ENCODE results near the gene MAP3K4.

Gene MAP3K4

GRCh38 chr6:161001421-161001820 lies 9.9 kb downstream of the MAP3K4 start:
- no peak for DNase-seq

DNA sequence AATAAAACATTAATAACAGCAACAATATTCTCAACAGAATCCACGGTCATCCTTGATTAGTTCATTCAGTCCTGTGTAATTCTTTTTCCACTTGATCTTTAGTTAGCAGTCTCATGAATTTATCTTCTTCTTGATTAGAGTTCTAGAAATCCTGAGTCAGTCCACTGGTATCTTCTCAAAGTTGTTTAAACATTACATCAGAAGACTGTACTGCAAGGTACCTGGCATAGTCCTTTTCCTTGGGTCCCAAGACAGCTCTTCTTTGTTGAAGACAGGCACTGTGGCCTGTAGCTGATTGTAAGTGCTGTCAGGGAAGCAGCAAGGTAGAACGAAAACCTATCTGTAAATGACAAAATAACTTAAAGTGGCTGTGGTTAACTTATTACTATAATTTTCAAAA lies 11.8 kb downstream of the MAP3K4 start:
- no peak for DNase-seq

GRCh38 chr6:161008245-161008644 lies 16.7 kb downstream of the MAP3K4 start:
- DNase-seq: no peak

DNA sequence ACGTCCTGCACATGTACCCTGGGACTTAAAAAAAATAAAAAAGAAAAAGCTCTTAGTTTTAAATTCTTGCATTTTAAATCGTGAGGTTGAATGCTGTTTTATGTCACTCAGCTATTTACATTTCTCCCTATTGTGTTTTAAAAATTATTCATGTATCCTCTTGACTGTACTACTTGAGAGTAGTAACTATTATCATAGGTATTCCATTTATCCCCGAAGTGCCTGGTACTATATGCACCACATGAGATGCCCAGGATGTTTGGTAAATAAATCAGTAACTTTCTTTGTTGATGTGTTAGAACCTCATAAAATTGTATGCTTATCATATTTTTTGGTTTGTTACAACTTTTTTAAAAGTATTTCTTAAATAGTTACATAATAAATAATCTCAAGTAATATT lies 18.4 kb downstream of the MAP3K4 start:
- DNase-seq: no peak

- no peak for DNase-seq
Measured at GRCh38 chr6:161010418-161010817, 18.8 kb downstream of the MAP3K4 start.

DNA sequence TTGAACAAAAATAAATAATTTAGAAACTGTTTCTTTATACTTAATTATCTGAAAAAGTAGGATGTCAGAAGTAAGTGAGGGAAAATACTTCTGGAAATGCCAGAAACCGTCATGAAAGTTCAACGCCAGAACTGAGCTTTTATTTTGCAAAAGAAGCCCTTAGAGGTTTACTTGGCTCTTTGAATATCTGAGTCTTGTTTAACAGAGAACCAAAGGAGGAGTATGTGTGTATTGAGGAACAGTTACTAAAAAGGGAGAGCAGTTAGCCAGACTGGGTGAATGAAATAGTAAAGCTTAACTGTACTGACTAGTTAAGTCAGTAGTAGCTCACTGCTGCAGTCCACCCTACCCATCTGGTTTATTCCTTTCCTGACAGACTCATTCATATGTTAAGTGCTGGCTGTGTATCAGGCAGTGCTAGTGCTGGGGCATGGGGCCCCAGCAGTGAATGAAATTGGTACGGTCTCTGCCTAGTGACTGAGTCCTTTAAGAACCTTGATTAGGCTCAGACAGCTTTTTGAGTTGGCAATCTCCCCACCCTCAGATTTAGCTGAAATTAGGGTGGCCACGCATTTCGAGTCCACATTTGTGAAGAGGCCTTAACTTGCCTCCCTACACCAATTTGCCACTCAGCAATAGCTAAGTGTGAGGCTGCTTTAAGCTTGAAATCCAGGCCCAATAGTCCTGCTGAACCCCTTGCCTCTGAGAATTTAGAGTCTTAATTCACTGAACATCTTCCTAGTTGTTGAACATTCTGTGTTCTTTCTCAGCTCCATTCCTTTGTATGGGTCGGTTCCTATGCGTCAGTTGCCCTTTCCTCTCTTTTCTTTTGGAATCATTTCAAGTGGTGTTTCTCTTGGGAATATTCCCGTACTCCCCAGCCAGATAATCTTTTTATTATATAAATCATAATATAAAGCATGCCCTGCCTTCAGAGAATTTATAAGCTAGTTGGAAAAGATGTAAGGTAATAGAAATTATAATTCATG lies 20.2 kb downstream of the MAP3K4 start:
- no peak for DNase-seq

DNA sequence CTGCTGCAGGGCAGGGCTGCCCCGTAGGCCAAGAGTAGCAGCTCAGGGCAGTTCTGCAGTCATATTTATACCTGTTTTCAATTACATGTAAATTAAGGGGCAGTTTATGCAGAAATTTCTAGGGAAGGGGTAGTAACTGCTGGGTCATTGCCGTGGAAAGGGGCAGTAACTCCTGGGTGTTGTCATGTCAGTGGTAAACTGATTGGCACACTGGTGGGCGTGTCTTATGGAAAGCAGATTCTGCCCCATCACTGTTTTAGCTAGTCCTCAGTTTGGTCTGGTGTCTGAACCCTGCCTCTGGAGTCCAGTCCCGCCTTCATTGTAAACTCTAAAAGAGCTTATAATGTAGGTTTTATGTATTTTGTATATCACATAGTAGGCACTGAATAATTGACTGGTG lies 22.1 kb downstream of the MAP3K4 start:
- DNase-seq: no peak

- DNase-seq: no peak
Measured at GRCh38 chr6:161017766-161018564, 26.4 kb downstream of the MAP3K4 start.

- no peak for DNase-seq
Measured at GRCh38 chr6:161019324-161019839, 27.8 kb downstream of the MAP3K4 start.

DNA sequence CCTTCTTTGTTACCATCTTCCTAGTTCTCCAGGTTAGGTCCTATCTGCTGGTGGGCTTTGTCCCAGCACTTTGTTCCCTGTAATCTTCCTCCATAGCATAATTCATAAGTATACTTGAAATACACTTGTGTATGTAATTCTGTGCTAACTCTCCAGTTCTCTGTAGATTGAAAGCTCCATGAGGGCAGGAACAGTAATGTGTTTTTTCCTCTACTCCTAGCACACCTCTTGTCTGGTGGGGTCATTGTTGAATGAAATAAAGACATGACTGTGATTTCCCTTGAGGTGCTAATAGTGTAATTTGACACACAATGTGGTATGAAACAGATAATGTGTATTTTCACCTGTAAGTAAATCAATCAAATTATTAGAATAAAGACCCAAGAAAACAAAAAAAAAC lies 30.0 kb downstream of the MAP3K4 start:
- DNase-seq: no peak

DNA sequence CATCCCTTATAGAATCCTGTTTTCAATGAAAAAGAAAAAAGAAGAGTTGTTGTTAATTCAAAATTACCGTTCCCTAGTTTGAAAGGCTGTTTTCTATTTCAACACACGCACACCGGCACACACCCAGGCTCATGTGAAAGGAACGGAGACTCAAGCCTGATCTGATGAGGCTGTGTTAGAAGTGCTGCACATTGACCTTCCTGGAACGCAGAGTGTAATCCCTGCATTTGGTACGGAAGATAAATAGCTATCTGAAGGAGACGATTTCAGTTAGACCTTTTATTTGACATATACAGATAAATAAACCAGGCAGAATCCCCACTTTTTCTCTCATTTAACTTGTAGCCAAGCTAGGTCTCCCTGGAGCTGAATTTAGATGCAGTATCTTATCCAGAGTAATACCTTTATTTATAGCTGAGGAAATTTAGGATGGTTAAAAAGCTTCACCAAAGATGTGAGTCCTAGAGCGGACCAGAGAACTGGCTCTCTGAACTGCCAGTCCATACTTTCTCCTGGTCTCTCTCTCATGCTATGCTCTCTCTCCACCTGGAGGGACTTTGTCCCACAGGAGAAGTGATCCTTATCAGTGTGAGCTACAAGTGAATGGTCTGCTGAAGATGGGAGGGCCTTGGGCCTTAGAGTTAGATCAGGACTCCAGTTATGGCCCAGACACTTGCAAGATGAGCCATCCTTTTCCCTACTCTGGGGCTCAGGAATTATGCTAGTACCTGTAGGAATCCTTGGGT lies 30.6 kb downstream of the MAP3K4 start:
- no peak for DNase-seq

- no peak for DNase-seq
Measured at GRCh38 chr6:161023316-161023715, 31.7 kb downstream of the MAP3K4 start.

GRCh38 chr6:161024364-161024920 lies 32.9 kb downstream of the MAP3K4 start:
- no peak for DNase-seq

GRCh38 chr6:161027385-161027784 lies 35.8 kb downstream of the MAP3K4 start:
- DNase-seq: no peak

DNA sequence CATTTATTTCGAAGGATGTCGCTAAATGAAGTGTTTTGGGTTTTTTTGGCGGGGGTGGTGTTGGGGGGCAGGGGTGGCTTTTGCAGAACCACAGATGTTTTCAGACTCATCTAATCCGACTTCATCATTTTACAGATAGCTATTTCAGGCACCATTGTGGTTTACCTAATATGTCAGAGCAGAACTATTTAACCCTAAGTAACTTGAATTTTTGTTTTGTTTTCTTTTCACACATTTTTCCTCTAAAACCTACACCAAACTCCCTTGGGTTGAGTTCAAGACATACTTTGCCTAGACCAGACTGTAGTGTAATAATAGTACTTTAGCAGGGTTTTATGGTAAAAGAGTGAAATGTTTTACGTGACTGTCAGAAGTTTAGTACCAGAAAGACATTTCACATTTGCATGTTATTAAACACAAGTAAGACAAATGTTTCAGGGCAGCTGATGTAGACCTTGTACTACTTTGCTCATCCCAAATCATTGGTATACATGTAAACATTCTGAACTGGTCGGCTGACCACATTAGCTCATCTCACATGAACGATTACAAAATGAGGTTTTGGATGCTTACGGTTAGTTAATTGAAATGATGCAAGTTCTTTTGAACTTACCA lies 37.7 kb downstream of the MAP3K4 start:
- no peak for DNase-seq

- DNase-seq: no peak
Measured at GRCh38 chr6:161031721-161032495, 40.3 kb downstream of the MAP3K4 start.

DNA sequence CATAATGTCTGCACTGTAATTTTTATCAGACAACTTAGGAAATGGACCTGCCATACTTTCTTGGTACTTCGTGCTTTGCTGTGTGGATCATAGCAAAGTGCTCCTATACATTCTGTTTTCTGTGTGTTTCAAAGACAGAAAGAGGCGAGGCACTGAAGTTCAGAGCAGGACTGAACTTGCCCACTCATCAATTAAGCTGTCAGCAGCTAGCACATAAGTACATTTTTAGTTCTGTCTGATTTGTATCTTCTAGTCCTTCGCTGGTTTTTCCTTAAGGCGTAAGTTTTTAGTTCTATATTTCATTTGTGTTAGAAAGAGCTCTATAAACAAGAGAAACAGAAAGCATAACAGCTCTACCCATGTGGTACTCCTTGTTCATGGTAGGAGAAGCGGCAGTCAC lies 42.1 kb downstream of the MAP3K4 start:
- DNase-seq: no peak

DNA sequence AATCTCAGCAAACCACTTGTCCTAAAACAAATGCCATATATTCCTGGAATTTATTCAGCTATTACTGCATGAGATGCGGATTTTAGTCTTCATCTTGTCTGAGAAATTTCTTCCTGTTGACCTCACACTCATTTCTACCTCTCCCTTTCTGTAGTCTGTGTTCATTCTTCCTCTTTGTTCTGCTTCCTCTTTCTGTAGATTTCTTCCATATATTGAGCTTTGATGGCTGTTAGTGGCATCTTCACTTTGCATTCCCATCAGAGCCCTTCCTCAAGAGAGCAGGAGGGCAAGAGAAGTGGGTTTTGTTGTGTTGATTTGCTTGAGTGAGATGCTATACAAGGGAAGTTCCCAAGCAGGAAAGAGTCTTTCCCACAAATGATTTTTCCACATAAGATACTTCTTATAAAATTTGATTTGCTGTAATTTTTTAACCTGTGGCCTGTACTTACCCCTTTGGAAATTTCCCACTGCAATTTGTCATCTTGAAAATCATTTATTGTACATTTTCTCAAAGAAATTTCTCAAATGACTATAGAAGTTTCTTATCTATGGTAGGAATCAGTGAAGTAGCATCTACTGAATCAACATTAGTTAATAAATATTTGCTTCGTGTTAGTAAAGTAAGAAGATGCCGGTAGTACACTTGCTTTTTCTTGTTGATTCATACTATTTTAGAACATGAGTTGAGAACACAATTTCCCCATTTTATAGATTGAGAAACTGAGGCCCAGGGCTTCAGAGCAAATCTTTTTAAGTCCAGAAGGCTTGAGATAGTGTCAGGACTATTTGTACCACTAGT lies 43.8 kb downstream of the MAP3K4 start:
- no peak for DNase-seq

DNA sequence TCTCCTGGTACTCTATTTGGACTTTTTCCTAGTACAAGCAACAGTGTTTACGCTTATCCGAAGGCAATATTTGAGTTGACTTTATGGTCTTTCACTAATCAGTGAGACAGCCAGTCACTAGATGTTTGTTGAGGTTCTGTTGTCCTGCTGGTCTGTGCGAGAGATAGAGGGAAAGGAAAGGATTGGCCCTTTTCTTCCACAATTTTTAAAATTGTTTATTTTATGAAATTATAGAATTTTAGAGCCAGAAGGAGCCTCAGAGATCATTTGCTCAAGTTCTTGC lies 44.4 kb downstream of the MAP3K4 start:
- no peak for DNase-seq

GRCh38 chr6:161037873-161038228 lies 46.3 kb downstream of the MAP3K4 start:
- no peak for DNase-seq

All from RPMI8226 (cell line).